TTC549 (cell line): Measurements from ENCODE around the gene SPRY2.
A peak's percentile ranks its signal among the peaks of the same experiment; 100 is the strongest.

Experiments used
- FAIRE-seq: peaks from 2 replicates; lab custom pipeline; 2012; peaks lifted over from hg19 to GRCh38; lab: Jason Lieb, UNC

SPRY2 gene

GRCh38 chr13:80312967-80313366 is 28.0 kb downstream of the SPRY2 start:
- FAIRE-seq: no peak

DNA sequence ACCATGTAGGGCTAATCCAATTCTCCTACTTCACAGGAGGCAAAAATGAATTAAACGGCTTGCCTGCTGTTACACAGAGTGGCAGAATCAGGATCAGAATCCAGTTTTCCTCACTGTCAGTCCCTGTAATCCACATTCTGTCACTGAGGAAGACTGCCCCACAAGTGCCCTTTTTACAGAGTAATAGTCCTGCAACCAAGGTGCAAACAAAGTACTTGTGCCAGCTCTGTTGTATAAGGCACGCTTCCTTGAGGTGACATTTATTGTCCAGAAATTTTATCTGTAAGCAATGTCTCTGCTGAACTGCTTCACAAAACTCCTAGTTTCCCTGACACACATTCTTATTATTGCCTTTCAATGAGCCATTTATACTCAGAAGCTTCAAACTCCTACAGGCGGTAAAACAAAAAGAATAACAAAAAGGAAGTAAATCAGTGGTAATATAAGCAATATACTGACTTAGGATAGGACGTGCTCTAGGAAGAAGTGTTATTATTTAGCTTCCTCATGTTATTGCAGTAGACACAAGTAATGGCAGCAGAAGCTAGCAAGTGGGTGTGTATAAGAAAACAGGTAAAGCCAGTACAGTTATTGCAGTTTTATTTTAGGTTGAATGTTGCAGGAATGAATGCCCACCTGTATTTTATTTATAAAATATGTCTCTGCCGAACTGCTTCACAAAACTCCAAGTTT is 28.8 kb downstream of the SPRY2 start:
- FAIRE-seq: no peak

GRCh38 chr13:80309926-80310325 is 31.0 kb downstream of the SPRY2 start:
- FAIRE-seq: no peak

- no peak for FAIRE-seq
Measured at GRCh38 chr13:80307401-80307987, 33.4 kb downstream of the SPRY2 start.

DNA sequence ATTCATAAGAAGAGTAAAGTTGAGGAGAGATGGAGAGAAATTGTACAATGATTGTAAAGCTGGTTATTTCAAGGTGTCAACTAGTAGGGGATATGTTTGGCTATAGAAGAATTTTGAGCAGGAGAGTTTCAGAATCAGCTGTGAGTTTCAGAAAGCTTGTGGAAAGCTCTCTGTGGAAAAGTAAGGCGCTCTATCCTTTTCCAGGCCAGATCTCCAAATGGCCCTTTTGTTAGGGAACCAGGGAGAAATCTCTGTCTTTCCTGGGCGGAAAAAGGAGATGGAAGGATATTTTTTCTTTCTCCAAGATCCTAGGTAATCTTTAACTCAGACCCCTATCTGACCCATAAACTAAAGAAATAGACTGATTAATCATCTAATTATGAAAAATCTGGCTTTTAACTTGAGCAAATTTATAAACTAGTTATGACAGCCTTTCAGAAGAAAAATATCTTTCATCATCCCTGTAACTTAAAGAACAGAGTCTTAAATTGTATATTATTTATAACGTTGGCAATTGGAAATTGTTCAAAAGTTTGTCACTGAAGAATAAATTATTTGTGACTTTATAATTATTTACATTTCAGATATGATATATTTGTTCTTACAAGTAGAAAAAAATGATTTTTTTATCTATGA is 34.5 kb downstream of the SPRY2 start:
- no peak for FAIRE-seq

DNA sequence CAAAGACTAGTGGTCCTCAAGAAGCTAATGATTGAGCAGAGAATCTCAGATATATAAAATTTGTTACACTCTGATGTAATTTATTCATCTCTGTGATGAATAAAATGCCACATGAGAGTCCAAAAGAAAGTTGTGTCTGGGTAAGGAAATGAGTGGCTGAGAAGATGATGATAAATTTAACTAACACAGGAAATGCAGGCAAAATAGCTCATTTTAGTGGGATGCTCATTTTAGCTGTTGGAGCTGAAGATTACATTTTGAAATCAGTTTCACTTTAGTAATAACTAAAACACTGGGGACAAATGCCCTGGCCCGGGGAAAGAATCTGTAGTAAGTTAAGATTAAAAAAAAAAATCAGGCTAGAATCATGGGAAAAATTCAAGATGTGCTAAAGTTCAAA is 35.2 kb downstream of the SPRY2 start:
- no peak for FAIRE-seq

- FAIRE-seq: no peak
Measured at GRCh38 chr13:80303225-80303811, 37.6 kb downstream of the SPRY2 start.

- FAIRE-seq: no peak
Measured at GRCh38 chr13:80299046-80299445, 41.9 kb downstream of the SPRY2 start.

DNA sequence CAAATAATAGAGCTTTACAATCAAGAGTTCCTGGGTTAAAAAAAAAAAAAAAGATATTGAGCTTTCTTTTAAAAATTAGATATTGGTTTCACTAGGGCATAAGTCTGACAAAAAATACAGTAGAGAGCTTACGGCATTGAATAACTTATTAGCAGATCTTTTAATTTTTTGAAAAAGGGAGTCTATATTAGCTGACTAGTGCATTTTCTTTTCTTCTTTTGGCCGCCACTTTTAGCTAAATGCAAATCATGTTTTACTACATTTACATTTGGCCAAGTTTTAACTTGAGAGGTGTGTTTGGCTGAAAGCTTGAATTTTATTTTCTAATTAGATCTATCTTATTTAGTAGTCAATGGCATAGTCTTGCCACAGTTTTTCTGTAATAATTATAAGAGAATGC is 43.4 kb downstream of the SPRY2 start:
- no peak for FAIRE-seq

DNA sequence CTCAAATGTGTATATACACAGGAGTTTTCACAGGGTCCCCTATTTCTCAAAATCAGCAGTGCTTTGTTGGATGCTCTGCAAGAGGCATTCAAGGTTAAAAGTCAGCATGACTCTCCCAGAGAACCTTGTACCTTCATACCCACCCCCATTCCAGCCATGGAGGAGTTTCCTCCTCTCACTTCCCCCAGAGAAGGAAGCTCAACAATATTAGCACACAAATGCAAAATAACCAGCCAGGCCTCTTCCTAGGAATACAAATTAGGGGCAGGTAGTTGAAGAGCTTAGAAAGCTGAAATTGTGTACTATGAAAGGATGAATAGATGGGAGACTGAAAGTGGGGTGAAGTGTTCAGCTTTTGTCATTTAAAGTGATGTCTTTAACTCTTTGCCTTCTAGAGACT is 43.8 kb downstream of the SPRY2 start:
- FAIRE-seq: no peak

- no peak for FAIRE-seq
Measured at GRCh38 chr13:80296638-80297037, 44.3 kb downstream of the SPRY2 start.

- peak; percentile 9 for FAIRE-seq
Measured at GRCh38 chr13:80290591-80290990, 50.3 kb downstream of the SPRY2 start.
